SK-N-SH (cell line): Measurements from ENCODE around the gene C3. TPM values are rescaled to one million over a fixed set of nuclear protein-coding genes. Genes with fewer than 3 reads are reported as not detected.

Experiments used
- CTCF ChIA-PET: fragments of 300-600, 350-600 bp; formaldehyde crosslinking; extraction: SDS; loops from one replicate; lab custom pipeline; 2021; lab: Yijun Ruan, JAX
- POLR2A ChIA-PET: fragments of 350-600 bp; sonication (Branson Sonifier 250); formaldehyde crosslinking; extraction: SDS; loops from one replicate; lab custom pipeline; 2020; ENCODE audit warnings: antibody characterized with exemption, inconsistent platforms; lab: Yijun Ruan, JAX
- DNase-seq: peaks from one replicate; pipeline ENCODE4 v3.0.0; 2012
- H2AFZ ChIP-seq: fragments of 200-600 bp; sonication (generic); 2 replicates; pipeline ENCODE4 v1.8.1; 2016; ENCODE audit warnings: antibody characterized with exemption, mild to moderate bottlenecking, low read depth
- H3F3A ChIP-seq: fragments of 200-600 bp; sonication (generic); replicated peaks from 2 replicates; pipeline ENCODE3; 2016; ENCODE audit warnings: antibody characterized with exemption, mild to moderate bottlenecking; ENCODE audit not compliant: insufficient read depth
- H3K27ac ChIP-seq, 2 experiments: fragments of 200-500 bp in 1 of 2; fragments of 200-600 bp in 1 of 2; sonication (Bioruptor generic) in 1 of 2; sonication (generic), shearing (Covaris generic) in 1 of 2; 2 replicates each; pipeline versions ENCODE4 v1.5.1 to v1.6.1; 2014 to 2016; ENCODE audit warnings: low read depth in 2 of 2, inconsistent platforms in 1 of 2, low read length in 1 of 2, mild to moderate bottlenecking in 1 of 2, mixed read lengths in 1 of 2
- H3K27me3 ChIP-seq: fragments of 200-600 bp; sonication (generic), shearing (Covaris generic); 2 replicates; pipeline ENCODE4 v1.6.1; 2016; ENCODE audit warnings: mixed run types; ENCODE audit not compliant: insufficient read depth
- H3K36me3 ChIP-seq, 2 experiments: fragments of 200-500 bp in 1 of 2; fragments of 200-600 bp in 1 of 2; sonication (Bioruptor generic) in 1 of 2; sonication (generic) in 1 of 2; replicated peaks in 1 of 2; 2 replicates each; pipeline versions ENCODE3 to v1.5.1; 2014 to 2016; ENCODE audit warnings: low read length in 1 of 2, mild to moderate bottlenecking in 1 of 2; ENCODE audit not compliant: insufficient read depth in 2 of 2, control insufficient read depth in 1 of 2
- H3K4me1 ChIP-seq, 2 experiments: fragments of 200-500 bp in 1 of 2; fragments of 200-600 bp in 1 of 2; sonication (Bioruptor generic) in 1 of 2; sonication (generic), shearing (Covaris generic) in 1 of 2; 2 replicates each; pipeline versions ENCODE4 v1.5.1 to v1.6.1; 2014 to 2016; ENCODE audit warnings: low read depth in 1 of 2, low read length in 1 of 2, mixed run types in 1 of 2; ENCODE audit not compliant: insufficient read depth in 2 of 2, control insufficient read depth in 1 of 2
- H3K4me2 ChIP-seq: fragments of 200-600 bp; sonication (generic), shearing (Covaris generic); 2 replicates; pipeline ENCODE4 v1.6.1; 2017; ENCODE audit warnings: mixed run types
- H3K4me3 ChIP-seq, 2 experiments: fragments of 200-500 bp in 1 of 2; fragments of 200-600 bp in 1 of 2; sonication (Bioruptor generic) in 1 of 2; sonication (generic), shearing (Covaris generic) in 1 of 2; 2 replicates each; pipeline versions ENCODE4 v1.5.1 to v1.8.1; 2014 to 2016; ENCODE audit warnings: low read depth in 2 of 2, inconsistent platforms in 1 of 2, low read length in 1 of 2, mild to moderate bottlenecking in 1 of 2, mixed read lengths in 1 of 2, moderate library complexity in 1 of 2
- H3K79me2 ChIP-seq: fragments of 200-600 bp; sonication (generic); 2 replicates; pipeline ENCODE4 v1.8.1; 2017; ENCODE audit warnings: mild to moderate bottlenecking; ENCODE audit not compliant: insufficient read depth
- H3K9ac ChIP-seq: fragments of 200-600 bp; sonication (generic); 2 replicates; pipeline ENCODE4 v1.6.1; 2017; ENCODE audit warnings: mixed run types
- H3K9me2 ChIP-seq: fragments of 200-600 bp; sonication (generic); 2 replicates; pipeline ENCODE4 v1.6.1; 2017; ENCODE audit warnings: mixed run types
- H3K9me3 ChIP-seq: fragments of 200-600 bp; sonication (generic); 2 replicates; pipeline ENCODE4 v1.6.1; 2017; ENCODE audit warnings: mixed run types, mild to moderate bottlenecking, moderate library complexity
- H4K20me1 ChIP-seq: fragments of 200-600 bp; sonication (generic); 2 replicates; pipeline ENCODE4 v1.6.1; 2017; ENCODE audit warnings: mild to moderate bottlenecking, mixed run types; ENCODE audit not compliant: insufficient read depth
- ELF1 ChIP-seq: IDR thresholded peaks from 2 replicates; pipeline ENCODE4 v1.4.0; 2012
- EZH2phosphoT487 ChIP-seq: fragments of 200-600 bp; sonication (generic); IDR thresholded peaks from 2 replicates; pipeline ENCODE4 v1.6.1; 2017; ENCODE audit warnings: low read depth, mixed run types, mild to moderate bottlenecking, antibody characterized with exemption, moderate library complexity, borderline replicate concordance
- FOXM1 ChIP-seq: IDR thresholded peaks from 2 replicates; pipeline ENCODE4 v1.4.0; 2012; ENCODE audit warnings: low read depth, mild to moderate bottlenecking
- RAD21 ChIP-seq: IDR thresholded peaks from 2 replicates; pipeline ENCODE4 v1.6.1; 2012; ENCODE audit warnings: mild to moderate bottlenecking, low read length
- RCOR1 ChIP-seq: fragments of 150-350 bp; IDR thresholded peaks from 2 replicates; pipeline ENCODE4 v1.6.1; 2017; ENCODE audit warnings: antibody characterized with exemption, low read length
- REST ChIP-seq: IDR thresholded peaks from 2 replicates; pipeline ENCODE4 v1.6.1; 2012; ENCODE audit warnings: mild to moderate bottlenecking, low read depth, low read length, moderate library complexity
- RFX5 ChIP-seq: IDR thresholded peaks from 2 replicates; pipeline ENCODE4 v1.6.1; 2012; ENCODE audit warnings: mild to moderate bottlenecking, improper control_type of control experiment, low read length
- TCF12 ChIP-seq: IDR thresholded peaks from 2 replicates; pipeline ENCODE4 v1.4.0; 2012
- USF1 ChIP-seq: IDR thresholded peaks from 2 replicates; pipeline ENCODE4 v1.4.0; 2012; ENCODE audit warnings: low read depth, borderline replicate concordance
- YY1 ChIP-seq: IDR thresholded peaks from 2 replicates; pipeline ENCODE4 v1.4.0; 2012; ENCODE audit warnings: low read depth, mild to moderate bottlenecking
- WGBS: methylation state at CpG from one replicate; pipeline ENCODE4 v1.1.6; 2017; ENCODE audit warnings: low lambda C conversion rate; 5-methylcytosine and 5-hydroxymethylcytosine counted together
- polyA plus RNA-seq, 3 experiments: library from polyadenylated mRNA; depleted of rRNA; stranded (reverse); fragments of >200 nt; gene quantifications; 2 replicates each; pipeline ENCODE4 v1.2.3, GENCODE V29; 2012

C3 gene
- polyA plus RNA-seq, 1 of the 3 experiments (the other 2 are of a cell fraction) = 0.67 TPM

DNA sequence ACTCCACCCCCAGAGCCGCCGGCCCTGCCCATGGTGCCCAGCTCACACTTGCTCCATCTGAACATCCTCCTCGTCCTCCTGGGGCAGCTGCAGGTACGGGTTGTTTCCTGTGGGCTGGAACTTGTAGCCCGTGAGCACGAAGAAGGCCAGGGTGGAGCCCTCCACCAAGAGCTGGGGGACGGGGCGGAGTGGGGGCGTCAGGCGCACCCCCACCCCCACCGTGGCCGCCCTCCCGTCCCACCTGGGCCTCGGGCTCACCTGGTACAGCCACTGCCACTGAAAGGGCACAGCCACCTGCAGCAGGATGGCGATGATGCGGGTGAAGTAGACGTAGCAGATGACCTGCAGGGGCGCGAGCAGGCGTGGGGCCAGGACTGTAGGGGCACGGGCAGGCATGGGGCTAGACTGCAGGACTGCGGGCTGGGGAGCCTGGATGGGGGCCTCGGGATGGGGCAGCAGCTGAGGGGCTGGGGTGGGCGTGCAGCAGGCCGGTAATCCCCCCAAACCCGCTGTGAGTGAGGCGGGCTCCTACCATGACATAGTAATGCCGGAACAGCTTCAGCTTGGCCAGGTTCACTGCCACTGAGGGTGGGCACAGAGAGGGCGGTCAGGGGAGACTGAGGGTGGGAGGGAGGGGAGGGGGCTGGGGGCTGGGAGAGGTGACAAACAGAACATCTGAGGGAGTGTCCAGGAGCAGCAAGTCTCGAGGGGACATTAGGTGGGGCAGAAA lies 10.7 kb upstream of the C3 start:
- no peaks in the 10 kb centered on the region for H3K9me3 ChIP-seq
- peaks cover 0 to 5% of the 10 kb centered on the region in 2 experiments for H3K36me3 ChIP-seq
- TF ChIP-seq USF1 = no peak
- no peaks in the 10 kb centered on the region for H3K9me2 ChIP-seq
- H3K27me3 ChIP-seq = no peaks in the 10 kb centered on the region
- POLR2A ChIA-PET = no interaction called here
- no peak overlapping the region for H3K4me2 ChIP-seq
- DNase-seq = peak; percentile 17
- no peak overlapping the region for H3K4me3 ChIP-seq
- H3K4me1 ChIP-seq = peaks cover 8% of the 10 kb centered on the region in 2 experiments; a peak in 2 of 4 replicates
- no peak overlapping the region for H3K27ac ChIP-seq
- no peak overlapping the region for H2AFZ ChIP-seq
- H3F3A ChIP-seq = no peaks in the 10 kb centered on the region
- no peak overlapping the region for H3K9ac ChIP-seq
- H4K20me1 ChIP-seq = no peaks in the 10 kb centered on the region
- CTCF ChIA-PET = interaction anchor here (0.6 kb wide), 1 partner anchor 188 kb away, joined by 3 read pairs; no protein-coding TSS in a partner anchor
- WGBS = 93% methylated on average over 21 of the region's 30 CpGs
- H3K79me2 ChIP-seq = peaks cover 11% of the 10 kb centered on the region

DNA sequence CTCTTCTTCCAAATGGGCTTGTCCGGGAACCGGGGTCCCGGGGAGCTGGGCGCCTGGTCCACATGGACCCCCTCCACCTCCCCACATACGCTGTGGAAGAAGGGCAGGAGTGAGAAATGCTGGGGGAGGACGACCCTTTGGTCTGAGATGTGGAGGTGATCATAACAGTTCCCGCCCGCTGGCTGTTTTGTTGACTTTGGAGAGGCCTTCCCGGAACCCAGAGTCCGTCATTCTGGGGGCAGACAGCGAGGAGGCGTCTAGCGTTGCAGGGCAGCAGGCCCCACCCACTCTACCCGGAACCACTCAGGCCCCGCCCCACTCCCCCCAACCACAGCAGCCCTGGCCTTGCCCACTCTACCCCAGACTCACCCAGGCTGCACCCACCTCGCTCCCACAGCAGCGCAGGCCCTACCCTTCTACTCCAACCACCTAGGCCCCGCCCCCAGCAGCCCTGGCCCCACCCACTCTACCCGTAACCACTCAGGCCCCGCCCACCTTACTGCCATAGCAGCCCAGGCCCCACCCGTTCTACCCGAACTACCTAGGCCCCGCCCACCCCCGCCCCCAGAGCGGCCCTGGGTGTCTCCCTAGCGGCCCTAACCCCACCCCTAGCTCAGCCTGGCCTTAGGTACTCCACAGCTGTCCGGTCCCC lies 9.8 kb upstream of the C3 start:
- no peak overlapping the region for H3K27ac ChIP-seq
- 84% methylated on average over 22 of the region's 27 CpGs for WGBS
- peak; percentile 71 for DNase-seq
- H3K4me1 ChIP-seq = peaks cover 0 to under 1% of the 10 kb centered on the region in 2 experiments; a peak in 2 of 4 replicates
- ChIA-PET CTCF (interaction anchor here (1.4 kb wide), 1 partner anchor 682 kb away, joined by 4 read pairs; no protein-coding TSS in a partner anchor), POLR2A (no interaction called here)
- peaks cover 3% of the 10 kb centered on the region; the same call in 1 of the 2 replicates for H3K79me2 ChIP-seq
- no peak overlapping the region for H3K4me2 ChIP-seq
- H3K9ac ChIP-seq = no peak overlapping the region
- no peaks in the 10 kb centered on the region for H3K27me3 ChIP-seq
- TF ChIP-seq EZH2phosphoT487 = no peak
- TF ChIP-seq RAD21 = no peak
- no peak for TF ChIP-seq REST
- TF ChIP-seq FOXM1 = no peak
- no peak for TF ChIP-seq ELF1
- TF ChIP-seq YY1 = no peak
- TF ChIP-seq RCOR1 = no peak
- TF ChIP-seq RFX5 = no peak
- TF ChIP-seq TCF12 = no peak
- H3K9me3 ChIP-seq = no peaks in the 10 kb centered on the region
- no peaks in the 10 kb centered on the region for H3F3A ChIP-seq
- no peaks in the 10 kb centered on the region for H4K20me1 ChIP-seq
- H2AFZ ChIP-seq = no peak overlapping the region
- no peak overlapping the region for H3K4me3 ChIP-seq
- H3K36me3 ChIP-seq = peaks cover 0 to 5% of the 10 kb centered on the region in 2 experiments
- no peaks in the 10 kb centered on the region for H3K9me2 ChIP-seq
